ENCODE results near the gene ZBP1.

Gene ZBP1

DNA sequence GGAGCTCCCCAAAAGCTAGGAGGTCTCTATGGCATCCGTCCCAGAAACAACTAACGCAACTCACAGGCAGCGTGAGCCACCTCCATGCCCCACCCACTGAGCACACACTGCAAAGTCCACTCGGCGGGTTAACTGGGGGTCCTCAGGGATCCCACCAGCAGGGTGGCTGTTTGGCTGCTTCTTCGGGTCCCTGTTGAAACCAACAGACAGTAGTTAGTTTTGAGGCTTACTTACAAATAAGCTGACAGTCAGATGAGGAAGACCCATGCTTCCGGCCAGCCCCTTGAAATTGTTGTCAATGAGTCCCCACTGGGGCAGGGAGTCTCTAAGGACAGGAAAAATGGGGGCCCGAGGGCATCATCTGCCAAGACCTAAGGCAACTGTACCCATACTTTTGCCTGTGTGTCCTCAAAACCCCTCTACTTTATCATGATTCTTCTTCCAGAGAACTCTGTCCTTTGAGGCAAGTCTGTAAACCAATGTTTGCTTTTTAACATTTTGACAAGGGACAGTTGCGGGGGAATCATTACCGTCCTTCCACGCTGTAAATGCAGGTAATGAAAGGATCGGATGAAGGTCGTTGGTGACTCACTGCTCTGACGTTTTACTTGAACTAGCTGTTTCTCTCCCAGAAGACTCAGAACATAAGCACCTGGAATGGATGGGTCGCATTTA lies 61.5 kb downstream of the ZBP1 start:
- DNase-seq (ENCODE audit: low spot score) = no peak

DNA sequence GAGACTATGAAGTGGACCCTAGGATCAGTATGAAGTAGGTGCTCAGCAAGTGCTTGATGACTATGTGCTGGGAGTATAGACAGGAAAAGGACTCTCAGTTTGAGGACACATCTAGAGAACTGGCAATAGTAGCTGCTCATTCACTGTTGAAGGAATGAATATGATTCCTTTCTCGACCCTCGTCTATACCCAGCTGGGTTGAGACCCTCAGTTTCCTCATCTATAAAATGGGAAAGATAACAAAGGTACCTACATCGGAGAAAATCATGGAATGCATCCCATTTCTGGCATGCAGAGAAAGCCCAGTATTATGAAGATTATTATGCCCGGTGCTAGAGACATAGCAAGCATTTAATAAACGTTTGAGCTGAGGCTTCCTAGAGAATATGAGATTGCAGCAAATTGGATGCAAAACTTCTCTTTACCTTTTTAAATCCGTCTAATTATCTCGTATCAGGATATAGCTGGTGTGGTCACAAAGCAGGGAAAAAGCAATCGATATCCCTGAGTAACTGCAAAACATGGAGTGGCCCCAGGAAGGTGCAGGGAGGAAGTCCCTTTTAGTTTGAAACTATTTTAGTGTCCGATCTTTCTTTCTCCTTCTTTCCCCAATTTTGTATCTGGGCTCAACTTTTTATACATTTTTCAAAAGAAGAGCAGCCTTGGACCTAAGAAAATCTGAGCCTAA lies 62.2 kb downstream of the ZBP1 start:
- DNase-seq (ENCODE audit: low spot score) = no peak

DNA sequence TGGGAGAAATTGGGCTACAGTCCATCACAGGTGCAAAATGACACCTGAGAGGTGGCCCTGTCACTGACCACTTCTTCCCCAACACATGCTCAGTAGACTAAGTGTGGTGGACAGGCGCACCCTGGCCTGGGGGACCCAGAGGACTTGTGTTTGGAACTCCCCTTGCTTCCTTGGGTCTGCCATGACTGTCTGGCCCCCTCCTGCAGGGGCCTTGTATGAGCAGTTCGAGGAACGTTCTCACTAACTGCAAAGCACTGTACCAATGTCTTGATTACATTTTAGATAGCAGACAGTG lies 63.3 kb downstream of the ZBP1 start:
- peak; percentile 18 for DNase-seq (ENCODE audit: low spot score)

DNA sequence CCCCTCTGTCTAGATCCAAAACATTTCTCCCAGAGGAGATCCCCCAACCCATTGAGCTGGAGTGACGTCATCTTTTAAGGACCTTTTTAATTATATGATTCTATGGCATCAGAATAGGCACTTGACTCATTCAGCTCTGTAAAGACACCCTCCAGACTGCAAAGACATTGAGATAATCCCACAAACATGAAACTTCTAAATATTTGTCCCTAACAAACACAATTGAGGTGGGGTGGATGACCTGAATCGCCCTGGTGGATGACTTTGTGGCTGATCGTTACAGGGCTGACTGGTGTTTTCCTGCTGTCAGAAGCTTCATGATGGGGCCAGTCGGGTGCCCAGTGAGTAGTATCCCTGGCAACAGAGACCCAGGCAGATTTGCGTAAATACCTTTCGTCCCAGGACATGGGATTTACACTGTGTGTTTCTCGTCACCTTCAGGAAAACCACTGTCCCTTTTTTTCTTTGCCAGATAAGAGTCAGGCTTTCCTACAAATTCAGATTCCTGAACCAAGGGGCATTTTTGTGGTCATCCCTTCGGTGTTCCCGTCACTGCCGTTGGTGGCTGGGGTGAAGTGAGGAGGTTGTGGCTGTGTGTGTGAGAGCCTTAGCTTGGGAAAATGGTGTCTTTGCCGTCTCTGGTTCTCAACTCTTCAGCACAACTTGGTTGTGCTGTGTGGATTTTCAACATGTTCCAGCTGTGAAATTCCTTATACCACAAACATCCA lies 64.6 kb downstream of the ZBP1 start:
- no peak for DNase-seq (ENCODE audit: low spot score)

Measured in left forelimb (tissue), 1 donor.